RKO (cell line): ENCODE data around the gene DHODH.

Experiments
- DNase-seq: peaks from one replicate; pipeline ENCODE4 v3.0.0-alpha.2; 2016; ENCODE audit warnings: low spot score

The DHODH gene

GRCh38 chr16:72013888-72014581 lies 5.5 kb downstream of the DHODH start:
- no peak for DNase-seq

- no peak for DNase-seq
Observed at GRCh38 chr16:72014675-72015074, 6.1 kb downstream of the DHODH start.

- no peak for DNase-seq
Observed at GRCh38 chr16:72015124-72015523, 6.6 kb downstream of the DHODH start.

GRCh38 chr16:72018470-72018869 lies 9.9 kb downstream of the DHODH start:
- no peak for DNase-seq

- DNase-seq: no peak
Observed at GRCh38 chr16:72021043-72021442, 12.5 kb downstream of the DHODH start.

GRCh38 chr16:72022127-72022526 lies 13.6 kb downstream of the DHODH start:
- no peak for DNase-seq

- DNase-seq: no peak
Observed at GRCh38 chr16:72023962-72024361, 15.4 kb downstream of the DHODH start.

- DNase-seq: no peak
Observed at GRCh38 chr16:72024862-72025382, 16.4 kb downstream of the DHODH start.

GRCh38 chr16:72025404-72026114 lies 17.0 kb downstream of the DHODH start:
- no peak for DNase-seq

GRCh38 chr16:72027669-72028378 lies 19.3 kb downstream of the DHODH start:
- no peak for DNase-seq

GRCh38 chr16:72029567-72030271 lies 21.2 kb downstream of the DHODH start:
- no peak for DNase-seq

- DNase-seq: no peak
Observed at GRCh38 chr16:72033437-72033836, 24.9 kb downstream of the DHODH start.

- DNase-seq: no peak
Observed at GRCh38 chr16:72036098-72036497, 27.6 kb downstream of the DHODH start.

- DNase-seq: no peak
Observed at GRCh38 chr16:72042157-72042660, 33.7 kb downstream of the DHODH start.

- no peak for DNase-seq
Observed at GRCh38 chr16:72043058-72043457, 34.5 kb downstream of the DHODH start.

- no peak for DNase-seq
Observed at GRCh38 chr16:72043539-72043938, 35.0 kb downstream of the DHODH start.

GRCh38 chr16:72044296-72044695 lies 35.8 kb downstream of the DHODH start:
- DNase-seq: no peak

GRCh38 chr16:72044825-72045359 lies 36.3 kb downstream of the DHODH start:
- no peak for DNase-seq

GRCh38 chr16:72049110-72049509 lies 40.6 kb downstream of the DHODH start:
- DNase-seq: no peak

- DNase-seq: no peak
Observed at GRCh38 chr16:72050769-72051464, 42.4 kb downstream of the DHODH start.

GRCh38 chr16:72051818-72052217 lies 43.3 kb downstream of the DHODH start:
- DNase-seq: no peak
